Ishikawa (cell line): ENCODE data around the gene SMPDL3B.

Source experiments
- CEBPB ChIP-seq: IDR thresholded peaks from 2 replicates; pipeline ENCODE4 v1.6.1; 2012
- CREB1 ChIP-seq: IDR thresholded peaks from 2 replicates; pipeline ENCODE4 v1.6.1; 2012; ENCODE audit warnings: low read depth
- EGR1 ChIP-seq: IDR thresholded peaks from 2 replicates; pipeline ENCODE4 v1.6.1; 2012
- EP300 ChIP-seq: IDR thresholded peaks from 2 replicates; pipeline ENCODE4 v1.6.1; 2012; ENCODE audit warnings: borderline replicate concordance
- FOXM1 ChIP-seq: IDR thresholded peaks from 2 replicates; pipeline ENCODE4 v1.6.1; 2012; ENCODE audit warnings: low read depth, borderline replicate concordance
- MAX ChIP-seq: IDR thresholded peaks from 2 replicates; pipeline ENCODE4 v1.6.1; 2012
- NFIC ChIP-seq: IDR thresholded peaks from 2 replicates; pipeline ENCODE4 v1.6.1; 2012
- RAD21 ChIP-seq: IDR thresholded peaks from 2 replicates; pipeline ENCODE4 v1.6.1; 2012; ENCODE audit warnings: low read depth
- REST ChIP-seq: IDR thresholded peaks from 2 replicates; pipeline ENCODE4 v1.6.1; 2012; ENCODE audit warnings: low read depth, mild to moderate bottlenecking
- TAF1 ChIP-seq: IDR thresholded peaks from 2 replicates; pipeline ENCODE4 v1.6.1; 2012; ENCODE audit warnings: low read depth, mild to moderate bottlenecking
- TCF12 ChIP-seq: IDR thresholded peaks from 2 replicates; pipeline ENCODE4 v1.6.1; 2012; ENCODE audit warnings: low read depth
- TEAD4 ChIP-seq: IDR thresholded peaks from 2 replicates; pipeline ENCODE4 v1.6.1; 2012
- USF1 ChIP-seq: IDR thresholded peaks from 2 replicates; pipeline ENCODE4 v1.6.1; 2012
- YY1 ChIP-seq: IDR thresholded peaks from 2 replicates; pipeline ENCODE4 v1.6.1; 2012; ENCODE audit warnings: low read depth
- ZBTB7A ChIP-seq: IDR thresholded peaks from 2 replicates; pipeline ENCODE4 v1.6.1; 2012; ENCODE audit warnings: low read depth

SMPDL3B gene

GRCh38 chr1:27886744-27887143, 48.1 kb upstream of the SMPDL3B start:
- TF ChIP-seq TEAD4 (no peak), FOXM1 (no peak), NFIC (no peak), EGR1 (no peak), YY1 (no peak), CEBPB (no peak), EP300 (no peak), CREB1 (no peak), TCF12 (no peak), MAX (no peak), USF1 (no peak), RAD21 (no peak), REST (no peak), TAF1 (no peak), ZBTB7A (no peak)

- TF ChIP-seq EGR1: no peak
- TF ChIP-seq TCF12: no peak
- TF ChIP-seq EP300: no peak
- no peak for TF ChIP-seq TEAD4
- TF ChIP-seq REST: no peak
- TF ChIP-seq TAF1: no peak
- TF ChIP-seq RAD21: no peak
- no peak for TF ChIP-seq NFIC
- no peak for TF ChIP-seq FOXM1
- no peak for TF ChIP-seq CREB1
- TF ChIP-seq USF1: no peak
- no peak for TF ChIP-seq YY1
- TF ChIP-seq MAX: no peak
Measured at GRCh38 chr1:27887215-27888021, 47.4 kb upstream of the SMPDL3B start.

GRCh38 chr1:27889506-27889905, 45.3 kb upstream of the SMPDL3B start:
- TF ChIP-seq EGR1: no peak
- TF ChIP-seq MAX: no peak
- TF ChIP-seq RAD21: no peak
- no peak for TF ChIP-seq NFIC
- TF ChIP-seq CREB1: no peak
- TF ChIP-seq REST: no peak
- TF ChIP-seq TEAD4: no peak
- TF ChIP-seq EP300: no peak
- no peak for TF ChIP-seq CEBPB
- no peak for TF ChIP-seq YY1
- no peak for TF ChIP-seq TCF12
- TF ChIP-seq USF1: no peak
- TF ChIP-seq FOXM1: no peak
- no peak for TF ChIP-seq ZBTB7A
- TF ChIP-seq TAF1: no peak
